Keratinocyte (primary cell): ENCODE data around the gene GUK1. TPM values are rescaled to one million over a fixed set of nuclear protein-coding genes. Genes with fewer than 3 reads are reported as not detected.

Experiments used
- DNase-seq: peaks from one replicate; pipeline ENCODE4 v3.0.0-alpha.2; 2011; ENCODE audit warnings: low read depth, missing footprints, low spot score
- FAIRE-seq: peaks from 2 replicates; lab custom pipeline; 2011; peaks lifted over from hg19 to GRCh38; lab: Jason Lieb, UNC
- H2AFZ ChIP-seq: 2 replicates; pipeline ENCODE4 v1.6.0; 2012; ENCODE audit warnings: low read length, control low read depth, inconsistent platforms; ENCODE audit not compliant: control insufficient read depth
- H3K27ac ChIP-seq: 2 replicates; pipeline ENCODE4 v1.5.1; 2011; ENCODE audit warnings: low read length; ENCODE audit not compliant: control insufficient read depth, insufficient read depth
- H3K27me3 ChIP-seq: 3 replicates; pipeline ENCODE4 v1.6.0; 2011; ENCODE audit warnings: low read length; ENCODE audit not compliant: control insufficient read depth, insufficient read depth; ENCODE audit errors: extremely low read depth
- H3K36me3 ChIP-seq, 2 experiments: 2 replicates in 1 of 2; 3 replicates in 1 of 2; pipeline ENCODE4 v1.5.1; 2011; ENCODE audit warnings: low read length in 2 of 2, mild to moderate bottlenecking in 1 of 2; ENCODE audit not compliant: control insufficient read depth in 2 of 2, insufficient read depth in 2 of 2; ENCODE audit errors: extremely low read depth in 1 of 2
- H3K4me1 ChIP-seq: 3 replicates; pipeline ENCODE4 v1.5.1; 2011; ENCODE audit warnings: low read length; ENCODE audit not compliant: control insufficient read depth, insufficient read depth; ENCODE audit errors: extremely low read depth
- H3K4me2 ChIP-seq: 3 replicates; pipeline ENCODE4 v1.6.0; 2011; ENCODE audit warnings: low read depth, low read length; ENCODE audit not compliant: control insufficient read depth, insufficient read depth; ENCODE audit errors: extremely low read depth
- H3K4me3 ChIP-seq, 3 experiments: fragments of 200-600 bp in 1 of 3; sonication (generic) in 1 of 3; 2 replicates in 2 of 3; 3 replicates in 1 of 3; pipeline ENCODE4 v1.5.1; 2011 to 2016; ENCODE audit warnings: low read length in 3 of 3, mild to moderate bottlenecking in 3 of 3, control low read depth in 2 of 3, inconsistent platforms in 1 of 3, low read depth in 1 of 3, mixed read lengths in 1 of 3, mixed run types in 1 of 3, moderate library complexity in 1 of 3; ENCODE audit not compliant: control insufficient read depth in 2 of 3, insufficient read depth in 2 of 3; ENCODE audit errors: extremely low read depth in 1 of 3
- H3K79me2 ChIP-seq: 2 replicates; pipeline ENCODE4 v1.6.0; 2012; ENCODE audit warnings: low read length; ENCODE audit not compliant: control insufficient read depth, insufficient read depth
- H3K9ac ChIP-seq: 3 replicates; pipeline ENCODE4 v1.6.0; 2011; ENCODE audit warnings: low read length; ENCODE audit not compliant: control insufficient read depth, insufficient read depth; ENCODE audit errors: extremely low read depth
- H3K9me1 ChIP-seq: 3 replicates; pipeline ENCODE4 v1.6.0; 2011; ENCODE audit warnings: low read length; ENCODE audit not compliant: control insufficient read depth, insufficient read depth; ENCODE audit errors: extremely low read depth
- H3K9me3 ChIP-seq: 2 replicates; pipeline ENCODE4 v1.5.1; 2012; ENCODE audit warnings: low read depth, low read length; ENCODE audit not compliant: control insufficient read depth
- H4K20me1 ChIP-seq: 3 replicates; pipeline ENCODE4 v1.6.0; 2011; ENCODE audit warnings: low read length; ENCODE audit not compliant: control insufficient read depth, insufficient read depth; ENCODE audit errors: extremely low read depth
- EZH2 ChIP-seq: IDR thresholded peaks from one replicate; pipeline ENCODE4 v1.6.1; 2012; ENCODE audit warnings: inconsistent platforms, mild to moderate bottlenecking, low read length, moderate library complexity
- dilution Hi-C: fragments of 300-500 bp; cut with MboI; formaldehyde crosslinking; loops from one replicate; pipeline ENCODE4 v1.7.0; 2020; ENCODE audit warnings: low sequenced_read_pairs; ENCODE audit not compliant: extremely low pct_ligation_motif_present
- polyA plus RNA-seq, 5 experiments: library from polyadenylated mRNA; depleted of rRNA in 3 of 5; stranded (reverse) in 3 of 5; stranded (forward) in 1 of 5; unstranded in 1 of 5; fragments of >200 nt; gene quantifications; 1 replicate in 1 of 5; 2 replicates in 3 of 5; 3 replicates in 1 of 5; pipeline versions ENCODE4 v1.2.1 to v1.2.3, GENCODE V29; 2011 to 2012; ENCODE audit warnings: missing spikeins in 2 of 5, low read depth in 1 of 5, low replicate concordance in 1 of 5
- TF ChIP-seq, protein P1 (sequence below), 3 experiments: IDR thresholded peaks in 1 of 3; conservative IDR thresholded peaks in 1 of 3; optimal IDR thresholded peaks in 1 of 3; 2 replicates in 2 of 3; 3 replicates in 1 of 3; pipeline versions ENCODE3 to v1.5.1; 2011; ENCODE audit warnings: low read length in 3 of 3, mild to moderate bottlenecking in 3 of 3, moderate library complexity in 2 of 3, control low read depth in 1 of 3, inconsistent platforms in 1 of 3; ENCODE audit not compliant: insufficient read depth in 2 of 3; ENCODE audit errors: extremely low read depth in 1 of 3

Gene GUK1
- polyA plus RNA-seq, 1 donor (not counting 4 experiments of a cell fraction or from before 2014, with no cell fraction given), result 450 TPM

GRCh38 chr1:228091084-228091483 is 49.0 kb upstream of the GUK1 start:
- TF ChIP-seq, protein P1, sequence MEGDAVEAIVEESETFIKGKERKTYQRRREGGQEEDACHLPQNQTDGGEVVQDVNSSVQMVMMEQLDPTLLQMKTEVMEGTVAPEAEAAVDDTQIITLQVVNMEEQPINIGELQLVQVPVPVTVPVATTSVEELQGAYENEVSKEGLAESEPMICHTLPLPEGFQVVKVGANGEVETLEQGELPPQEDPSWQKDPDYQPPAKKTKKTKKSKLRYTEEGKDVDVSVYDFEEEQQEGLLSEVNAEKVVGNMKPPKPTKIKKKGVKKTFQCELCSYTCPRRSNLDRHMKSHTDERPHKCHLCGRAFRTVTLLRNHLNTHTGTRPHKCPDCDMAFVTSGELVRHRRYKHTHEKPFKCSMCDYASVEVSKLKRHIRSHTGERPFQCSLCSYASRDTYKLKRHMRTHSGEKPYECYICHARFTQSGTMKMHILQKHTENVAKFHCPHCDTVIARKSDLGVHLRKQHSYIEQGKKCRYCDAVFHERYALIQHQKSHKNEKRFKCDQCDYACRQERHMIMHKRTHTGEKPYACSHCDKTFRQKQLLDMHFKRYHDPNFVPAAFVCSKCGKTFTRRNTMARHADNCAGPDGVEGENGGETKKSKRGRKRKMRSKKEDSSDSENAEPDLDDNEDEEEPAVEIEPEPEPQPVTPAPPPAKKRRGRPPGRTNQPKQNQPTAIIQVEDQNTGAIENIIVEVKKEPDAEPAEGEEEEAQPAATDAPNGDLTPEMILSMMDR (optimal IDR thresholded peaks at IDR 0.05 in 1 of 3, IDR thresholded peaks at IDR 0.05 in 1 of 3, conservative IDR thresholded peaks at IDR 0.05 in 1 of 3; ENCODE audit: extremely low read depth in 1 of 3, insufficient read depth in 2 of 3, low read length in 3 of 3), result no peak
- no peak for TF ChIP-seq EZH2
- FAIRE-seq (no peak), DNase-seq (no peak)
- Histone ChIP-seq H3K27ac (no peak overlapping the region), H3K9ac (peak overlapping the region; percentile 18), H4K20me1 (peaks cover 91% of the 10 kb centered on the region), H3K27me3 (no peaks in the 10 kb centered on the region), H3K4me3 (no peak overlapping the region), H3K9me1 (peaks cover 11% of the 10 kb centered on the region), H3K4me1 (peaks cover 64% of the 10 kb centered on the region), H3K4me2 (no peak overlapping the region), H3K36me3 (peaks cover 15 to 47% of the 10 kb centered on the region in 2 experiments), H3K9me3 (peaks cover 5% of the 10 kb centered on the region), H2AFZ (no peak overlapping the region), H3K79me2 (peaks cover 100% of the 10 kb centered on the region)
- dilution Hi-C loops, result no loop called here

GRCh38 chr1:228092342-228093049 is 47.6 kb upstream of the GUK1 start:
- dilution Hi-C loops, result no loop called here
- FAIRE-seq (no peak), DNase-seq (no peak)
- peaks cover 92% of the 10 kb centered on the region for H4K20me1 ChIP-seq
- H3K27ac ChIP-seq, result no peak overlapping the region
- peaks cover 5% of the 10 kb centered on the region for H3K9me3 ChIP-seq
- no peak overlapping the region for H3K9ac ChIP-seq
- H3K36me3 ChIP-seq, result peaks cover 20 to 54% of the 10 kb centered on the region in 2 experiments
- peaks cover 11% of the 10 kb centered on the region for H3K9me1 ChIP-seq
- no peak overlapping the region for H2AFZ ChIP-seq
- TF ChIP-seq EZH2, result no peak
- TF ChIP-seq, protein P1 (optimal IDR thresholded peaks at IDR 0.05 in 1 of 3, IDR thresholded peaks at IDR 0.05 in 1 of 3, conservative IDR thresholded peaks at IDR 0.05 in 1 of 3; ENCODE audit: extremely low read depth in 1 of 3, insufficient read depth in 2 of 3, low read length in 3 of 3), result no peak
- no peak overlapping the region for H3K4me3 ChIP-seq
- peaks cover 52% of the 10 kb centered on the region for H3K4me1 ChIP-seq
- peak overlapping the region; percentile 31 for H3K4me2 ChIP-seq
- H3K27me3 ChIP-seq, result no peaks in the 10 kb centered on the region
- peaks cover 100% of the 10 kb centered on the region for H3K79me2 ChIP-seq
